Cerebellar nuclear complex (tissue), 1 donor: ENCODE measurements around the gene TSSK6.

ENCODE experiments used
- DNase-seq, 2 experiments: peaks; one replicate each; lab custom pipeline; 2025; lab: John Stamatoyannopoulos, UW

TSSK6 gene

DNA sequence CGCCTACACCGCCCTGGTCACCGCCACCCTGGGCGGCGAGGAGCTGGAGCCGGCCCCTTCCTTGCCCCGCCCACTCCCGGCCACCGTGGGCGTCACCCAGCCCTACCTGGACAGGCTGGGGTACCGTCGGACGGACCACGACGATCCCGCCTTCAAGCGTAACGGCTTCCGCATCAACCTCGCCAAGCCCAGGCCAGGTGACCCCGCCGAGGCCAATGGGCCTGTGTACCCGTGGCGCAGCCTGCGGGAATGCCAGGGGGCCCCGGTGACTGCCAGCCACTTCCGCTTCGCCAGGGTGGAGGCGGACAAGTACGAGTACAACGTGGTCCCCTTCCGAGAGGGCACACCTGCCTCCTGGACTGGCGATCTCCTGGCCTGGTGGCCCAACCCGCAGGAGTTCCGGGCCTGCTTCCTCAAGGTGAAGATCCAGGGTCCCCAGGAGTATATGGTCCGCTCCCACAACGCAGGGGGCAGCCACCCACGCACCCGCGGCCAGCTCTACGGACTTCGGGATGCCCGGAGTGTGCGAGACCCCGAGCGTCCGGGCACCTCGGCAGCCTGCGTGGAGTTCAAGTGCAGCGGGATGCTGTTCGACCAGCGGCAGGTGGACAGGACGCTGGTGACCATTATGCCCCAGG lies 29.7 kb upstream of the TSSK6 start:
- DNase-seq, result no peak

DNA sequence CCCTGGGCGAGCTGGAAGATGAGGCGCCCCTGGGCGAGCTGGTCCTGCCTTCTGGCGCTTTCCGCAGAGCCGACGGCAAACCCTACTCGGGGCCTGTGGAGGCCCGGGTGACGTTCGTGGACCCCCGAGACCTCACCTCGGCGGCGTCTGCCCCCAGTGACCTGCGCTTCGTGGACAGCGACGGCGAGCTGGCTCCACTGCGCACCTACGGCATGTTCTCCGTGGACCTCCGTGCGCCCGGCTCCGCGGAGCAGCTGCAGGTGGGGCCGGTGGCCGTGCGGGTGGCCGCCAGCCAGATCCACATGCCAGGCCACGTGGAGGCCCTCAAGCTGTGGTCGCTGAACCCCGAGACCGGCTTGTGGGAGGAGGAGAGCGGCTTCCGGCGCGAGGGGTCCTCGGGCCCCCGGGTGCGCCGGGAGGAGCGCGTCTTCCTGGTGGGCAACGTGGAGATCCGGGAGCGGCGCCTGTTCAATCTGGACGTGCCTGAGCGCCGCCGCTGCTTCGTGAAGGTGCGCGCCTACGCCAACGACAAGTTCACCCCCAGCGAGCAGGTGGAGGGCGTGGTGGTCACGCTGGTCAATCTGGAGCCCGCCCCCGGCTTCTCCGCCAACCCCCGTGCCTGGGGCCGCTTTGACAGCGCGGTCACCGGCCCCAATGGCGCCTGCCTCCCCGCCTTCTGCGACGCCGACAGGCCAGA lies 29.1 kb upstream of the TSSK6 start:
- DNase-seq, result no peak

DNA sequence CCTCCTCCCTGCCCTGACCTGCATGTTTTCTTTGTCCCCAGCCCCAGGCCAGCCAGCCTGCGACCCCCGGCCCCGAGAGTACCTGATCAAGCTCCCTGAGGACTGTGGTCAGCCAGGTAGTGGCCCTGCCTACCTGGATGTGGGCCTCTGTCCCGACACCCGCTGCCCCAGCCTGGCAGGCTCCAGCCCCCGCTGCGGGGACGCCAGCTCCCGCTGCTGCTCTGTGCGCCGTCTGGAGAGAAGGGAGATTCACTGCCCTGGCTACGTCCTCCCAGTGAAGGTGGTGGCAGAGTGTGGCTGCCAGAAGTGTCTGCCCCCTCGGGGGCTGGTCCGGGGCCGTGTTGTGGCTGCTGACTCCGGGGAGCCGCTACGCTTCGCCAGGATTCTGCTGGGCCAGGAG lies 28.3 kb upstream of the TSSK6 start:
- DNase-seq, result no peak

DNA sequence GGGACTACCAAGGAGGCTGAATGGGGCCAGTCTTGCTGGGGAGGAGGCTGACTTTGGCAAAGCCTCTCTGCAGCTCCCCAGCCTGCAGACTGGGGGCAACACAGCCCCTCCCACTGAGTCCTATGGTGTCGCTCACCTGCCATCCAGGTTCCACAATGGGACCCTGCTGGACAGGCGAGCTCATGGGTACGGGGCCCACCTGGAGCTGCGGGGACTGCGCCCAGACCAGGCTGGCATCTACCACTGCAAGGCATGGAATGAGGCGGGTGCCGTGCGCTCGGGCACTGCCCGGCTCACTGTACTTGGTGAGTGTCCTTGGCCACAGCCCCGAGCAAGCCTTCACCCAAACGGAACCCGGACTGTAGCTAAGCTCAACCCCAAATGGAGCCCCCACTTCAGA lies 27.8 kb upstream of the TSSK6 start:
- no peak for DNase-seq

DNA sequence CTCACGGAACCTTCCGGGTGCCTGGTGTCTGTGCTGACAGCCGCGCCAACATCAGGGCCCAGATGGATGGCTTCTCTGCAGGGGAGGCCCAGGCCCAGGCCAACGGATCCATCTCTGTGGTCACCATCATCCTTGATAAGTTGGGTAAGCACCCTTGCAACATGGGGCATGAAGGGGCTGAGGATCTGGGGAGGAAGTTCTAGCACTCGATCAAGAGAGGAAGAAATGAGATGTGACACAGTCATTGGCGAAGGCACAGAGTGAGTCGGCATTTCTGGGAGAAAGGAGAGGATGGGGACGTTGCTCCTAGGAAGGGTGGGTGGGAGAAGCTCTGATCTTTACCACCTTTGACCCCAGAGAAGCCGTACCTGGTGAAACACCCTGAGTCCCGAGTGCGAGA lies 27.2 kb upstream of the TSSK6 start:
- DNase-seq, result no peak

DNA sequence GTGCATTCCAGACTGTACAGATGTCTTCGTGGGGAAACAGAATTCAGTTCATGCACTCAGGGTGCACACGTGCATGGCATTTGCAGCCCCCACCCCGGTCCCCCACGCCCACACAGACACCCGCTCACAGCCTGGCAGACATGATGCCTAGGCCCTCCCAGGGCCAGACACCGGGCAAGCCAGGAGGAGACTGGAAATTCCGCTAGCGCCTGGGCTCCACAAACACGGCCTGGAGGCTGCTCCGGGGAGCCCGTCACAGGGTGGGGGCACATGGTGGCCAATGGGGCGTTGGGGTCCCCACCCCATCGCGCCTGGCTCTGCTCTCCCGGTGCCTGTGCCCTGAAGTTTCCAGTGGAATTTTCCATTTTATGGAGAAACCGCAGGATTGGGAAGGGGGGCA lies 26.3 kb upstream of the TSSK6 start:
- DNase-seq, result no peak

DNA sequence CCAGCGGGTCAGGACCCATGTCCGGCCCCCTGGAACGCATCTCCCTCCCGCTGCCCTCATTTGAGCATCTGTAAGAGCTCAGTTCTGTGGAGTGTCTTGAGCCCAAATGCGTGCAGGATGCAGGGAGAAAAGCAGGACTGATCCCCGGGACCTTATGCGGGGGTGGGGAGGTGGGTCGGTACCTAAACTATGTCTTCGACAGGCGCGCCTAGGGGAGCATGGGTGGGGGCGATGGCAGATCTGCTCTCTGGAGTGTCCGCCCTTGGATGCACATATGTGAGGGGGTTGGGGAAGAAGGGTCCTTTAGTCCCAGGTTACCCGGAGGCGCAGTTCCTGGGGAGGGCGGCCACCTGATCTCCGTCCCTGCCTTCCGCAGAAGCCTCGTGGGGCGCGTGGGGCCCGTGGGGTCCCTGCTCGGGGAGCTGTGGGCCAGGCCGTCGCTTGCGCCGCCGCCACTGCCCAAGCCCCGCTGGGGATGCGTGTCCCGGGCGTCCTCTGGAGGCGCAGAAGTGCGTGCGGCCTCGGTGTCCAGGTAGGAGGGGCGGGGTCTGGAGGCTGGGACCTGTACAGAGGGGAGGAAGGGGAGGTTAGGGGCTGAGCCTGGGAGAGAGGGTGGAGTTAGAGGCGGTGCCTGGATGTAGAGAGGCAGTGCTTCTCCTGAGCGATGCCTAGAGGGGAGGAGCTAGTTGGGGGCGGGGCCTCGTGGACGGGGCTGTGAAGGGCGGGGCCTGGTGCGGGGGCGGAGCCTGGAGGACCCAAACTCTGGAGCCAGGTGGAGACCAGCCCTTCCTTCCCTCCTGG lies 25.6 kb upstream of the TSSK6 start:
- DNase-seq, result no peak

DNA sequence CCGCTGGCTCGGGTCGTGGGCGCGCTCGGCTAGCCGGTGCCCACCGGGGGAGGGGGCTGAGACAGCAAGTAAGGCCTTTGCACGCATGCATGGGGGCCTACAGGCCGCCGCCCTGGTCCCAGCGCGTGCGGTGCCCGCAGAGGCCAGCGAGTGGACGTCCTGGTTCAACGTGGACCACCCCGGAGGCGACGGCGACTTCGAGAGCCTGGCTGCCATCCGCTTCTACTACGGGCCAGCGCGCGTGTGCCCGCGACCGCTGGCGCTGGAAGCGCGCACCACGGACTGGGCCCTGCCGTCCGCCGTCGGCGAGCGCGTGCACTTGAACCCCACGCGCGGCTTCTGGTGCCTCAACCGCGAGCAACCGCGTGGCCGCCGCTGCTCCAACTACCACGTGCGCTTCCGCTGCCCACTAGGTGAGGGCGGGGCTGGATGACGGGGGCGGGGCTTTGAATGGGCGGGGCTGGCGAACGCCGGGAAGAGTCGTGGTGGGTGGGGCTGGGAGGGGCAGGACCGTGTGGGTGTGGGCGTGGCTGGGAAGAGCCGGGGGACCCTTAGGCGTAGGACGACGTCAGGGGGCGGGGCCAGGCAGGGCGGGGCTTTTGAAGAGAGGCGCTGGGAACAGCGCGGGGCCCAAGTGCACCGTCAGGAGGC lies 24.8 kb upstream of the TSSK6 start:
- no peak for DNase-seq

DNA sequence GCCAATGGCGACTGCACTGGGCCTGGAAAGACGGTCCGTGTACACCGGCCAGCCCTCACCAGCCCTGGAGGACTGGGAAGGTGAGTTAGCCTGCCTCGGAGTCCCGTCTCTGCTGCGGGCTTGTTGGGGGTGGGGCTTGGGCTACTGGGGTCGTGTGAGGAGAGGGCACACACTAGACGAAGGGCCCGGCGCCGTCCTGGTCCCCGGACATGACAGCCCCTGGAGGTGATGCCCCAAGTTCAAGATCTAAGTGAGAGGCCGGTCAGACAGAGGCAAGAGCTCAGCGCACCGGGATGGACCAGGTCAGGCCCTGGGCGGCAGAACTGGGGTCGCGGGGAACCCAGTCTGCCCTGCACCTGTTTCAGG lies 24.3 kb upstream of the TSSK6 start:
- DNase-seq, result no peak

DNA sequence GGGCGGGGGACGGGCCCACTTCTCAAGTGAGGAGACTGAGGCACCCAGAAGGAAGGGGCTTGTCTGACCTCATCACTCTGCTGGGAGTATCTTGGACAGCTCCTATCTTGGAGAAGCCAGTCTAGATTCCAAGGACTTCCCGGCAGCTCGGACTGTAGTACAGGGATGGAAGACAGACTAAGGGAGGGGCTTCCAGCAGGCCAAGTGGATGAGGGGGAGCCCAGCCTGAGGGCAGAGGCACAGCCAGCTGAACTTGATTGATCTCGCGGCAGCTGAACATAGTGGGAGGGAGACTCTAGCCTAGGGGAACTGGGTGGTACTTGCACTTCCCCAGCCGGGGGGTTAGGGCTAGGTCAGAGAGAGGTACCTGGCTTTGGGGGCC lies 23.4 kb upstream of the TSSK6 start:
- no peak for DNase-seq

DNA sequence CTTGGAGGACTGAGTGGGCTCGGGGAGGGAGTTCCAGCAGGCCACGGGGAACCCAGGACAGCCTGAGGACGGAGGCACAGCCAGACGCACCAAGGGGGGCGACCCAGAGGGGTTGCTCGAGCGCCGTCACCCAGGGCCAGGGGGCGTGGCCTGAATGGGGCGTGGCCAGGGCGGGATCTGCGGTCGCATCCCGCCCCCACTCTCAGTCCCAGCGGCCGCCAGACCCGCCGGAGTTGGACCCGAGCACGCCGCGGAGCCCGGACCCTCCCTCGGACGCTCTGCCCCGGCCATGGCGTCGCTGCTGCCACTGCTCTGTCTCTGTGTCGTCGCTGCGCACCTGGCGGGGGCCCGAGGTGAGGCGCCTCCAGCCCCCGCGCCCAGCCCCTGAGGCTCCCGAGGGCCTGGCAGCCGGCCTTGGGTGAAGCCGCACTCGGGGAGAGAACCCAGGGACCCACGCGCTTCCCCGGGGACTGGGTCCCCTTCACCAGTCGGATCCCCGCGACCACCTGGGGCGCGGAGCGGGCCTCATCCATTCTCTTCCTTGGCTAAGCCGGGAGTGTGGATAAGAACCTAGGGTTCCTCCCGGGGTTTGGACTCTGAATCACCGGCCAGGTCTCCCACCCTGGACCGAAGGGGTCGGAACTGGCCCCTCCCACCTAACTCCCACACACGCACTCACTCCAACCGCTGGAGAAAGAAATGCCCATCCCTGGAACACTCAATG lies 22.9 kb upstream of the TSSK6 start, which contains the start of gene CILP2:
CILP2 (plus strand) TSS at position 205 of the 724 bp plus-strand sequence; CDS start at position 290, 85 bp downstream.
- no peak for DNase-seq

DNA sequence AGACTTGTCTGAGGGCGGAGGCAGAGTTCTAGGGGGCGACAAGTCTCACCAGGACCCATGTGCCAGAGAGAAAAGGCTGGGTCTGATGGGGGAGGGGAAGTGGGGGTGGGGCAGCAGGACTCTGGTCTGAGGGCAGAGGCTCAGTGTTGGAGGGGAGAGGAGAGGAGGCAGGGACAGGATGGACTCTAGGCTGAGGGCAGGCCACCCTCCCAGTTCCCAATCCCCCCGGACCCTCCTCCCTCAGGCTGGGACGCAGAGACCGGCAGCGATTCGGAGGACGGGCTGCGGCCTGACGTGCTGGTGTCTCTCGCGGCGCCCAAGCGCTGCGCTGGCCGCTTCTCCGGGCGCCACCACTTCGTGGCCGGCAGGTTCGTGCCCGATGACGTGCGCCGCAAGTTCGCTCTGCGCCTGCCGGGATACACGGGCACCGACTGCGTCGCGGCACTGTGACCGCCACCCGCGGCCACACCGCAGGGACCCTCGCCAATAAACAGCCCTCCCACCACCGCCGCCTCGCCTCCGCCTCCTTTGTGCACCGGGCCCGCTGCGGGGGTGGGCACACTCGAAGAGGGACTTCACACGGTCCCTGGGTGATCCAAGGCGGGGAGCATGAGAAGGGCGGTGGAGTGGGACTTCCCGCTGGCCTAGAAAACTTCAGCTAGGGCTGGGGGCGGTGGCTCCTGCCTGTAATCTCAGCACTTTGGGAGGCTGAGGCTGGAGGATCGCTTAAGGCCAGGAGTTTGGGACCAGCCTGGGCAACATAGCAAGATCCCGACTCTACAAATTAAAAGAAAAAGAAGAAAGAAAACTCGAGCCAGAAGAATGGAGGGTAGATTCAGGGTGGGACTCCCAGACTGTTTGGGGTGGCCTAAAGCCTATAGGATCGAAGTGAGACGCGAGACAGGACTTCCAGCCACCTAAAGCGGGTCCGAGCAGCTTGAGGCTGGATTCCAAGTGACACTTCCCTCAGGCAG lies 22.0 kb upstream of the TSSK6 start:
- no peak for DNase-seq

DNA sequence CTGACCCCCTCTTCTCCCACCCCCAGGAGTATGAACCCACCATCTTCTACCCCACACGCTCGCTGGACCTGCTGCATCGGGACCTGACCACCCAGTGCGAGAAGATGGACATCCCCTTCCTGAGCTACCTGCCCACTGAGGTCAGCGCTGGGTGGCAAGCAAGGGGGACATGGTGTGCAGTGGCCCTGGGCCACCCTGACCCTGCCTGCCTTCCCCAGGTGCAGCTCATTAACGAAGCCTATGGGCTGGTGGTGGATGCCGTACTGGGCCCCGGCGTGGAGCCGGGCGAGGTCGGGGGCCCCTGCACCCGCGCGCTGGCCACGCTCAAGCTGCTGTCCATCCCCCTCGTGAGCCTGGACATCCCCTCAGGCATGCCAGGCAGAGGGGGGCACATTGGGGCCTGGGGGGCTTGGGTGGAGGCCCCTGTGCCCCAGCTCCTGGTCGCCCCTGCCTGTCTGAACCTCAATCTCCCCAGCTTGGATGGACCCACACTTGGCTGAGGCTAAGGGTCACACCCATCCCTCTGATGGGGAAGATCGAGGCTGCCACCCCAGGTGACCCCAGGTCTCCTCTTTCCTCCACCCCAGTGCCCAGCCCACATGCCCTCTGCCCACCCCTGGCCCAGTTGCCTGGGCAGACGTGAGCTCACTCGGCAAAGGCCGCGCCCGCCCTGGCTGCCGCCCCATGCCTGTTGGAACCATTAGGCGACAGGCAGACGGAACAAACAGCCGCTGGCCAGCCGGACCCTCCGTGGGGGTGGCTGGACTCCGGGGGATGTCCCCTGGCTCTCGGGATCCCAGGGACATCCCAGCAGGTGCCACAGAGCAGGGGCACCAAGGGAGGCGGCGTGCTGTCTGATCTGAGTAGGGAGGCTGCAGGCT lies 20.2 kb upstream of the TSSK6 start:
- no peak for DNase-seq

DNA sequence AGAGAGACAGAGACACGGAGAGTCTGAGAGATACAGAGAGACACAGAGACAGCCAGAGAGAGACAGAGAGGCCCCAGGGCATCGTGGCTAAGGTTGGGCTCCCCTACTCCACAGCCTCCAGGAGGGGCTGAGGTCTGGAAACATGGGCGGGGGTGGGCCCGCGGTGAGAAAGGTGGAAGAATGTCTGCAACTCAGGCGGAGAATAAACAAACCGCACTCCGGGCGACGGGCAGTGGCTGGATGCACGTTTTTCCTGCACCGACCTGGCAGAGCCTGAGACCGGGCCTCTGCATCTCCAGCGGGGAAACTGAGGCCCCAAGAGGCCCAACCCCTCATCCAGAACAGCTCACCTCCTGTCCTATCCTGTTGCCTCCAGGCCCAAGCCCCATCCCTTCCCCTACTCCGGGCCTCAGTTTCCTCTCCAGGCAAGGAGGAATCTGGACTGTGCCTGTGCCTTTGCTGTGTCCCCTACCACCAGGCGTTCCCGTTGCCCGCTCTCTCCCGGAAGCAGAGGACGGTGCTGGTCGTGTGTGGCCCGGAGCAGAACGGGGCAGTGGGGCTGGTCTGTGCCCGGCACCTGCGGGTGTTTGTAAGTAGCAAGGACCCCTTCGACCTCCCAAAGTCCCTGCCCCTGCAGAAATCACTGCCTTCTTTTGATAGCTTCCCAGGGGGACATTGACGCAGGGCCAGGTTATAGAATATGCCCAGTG lies 19.4 kb upstream of the TSSK6 start:
- no peak for DNase-seq

DNA sequence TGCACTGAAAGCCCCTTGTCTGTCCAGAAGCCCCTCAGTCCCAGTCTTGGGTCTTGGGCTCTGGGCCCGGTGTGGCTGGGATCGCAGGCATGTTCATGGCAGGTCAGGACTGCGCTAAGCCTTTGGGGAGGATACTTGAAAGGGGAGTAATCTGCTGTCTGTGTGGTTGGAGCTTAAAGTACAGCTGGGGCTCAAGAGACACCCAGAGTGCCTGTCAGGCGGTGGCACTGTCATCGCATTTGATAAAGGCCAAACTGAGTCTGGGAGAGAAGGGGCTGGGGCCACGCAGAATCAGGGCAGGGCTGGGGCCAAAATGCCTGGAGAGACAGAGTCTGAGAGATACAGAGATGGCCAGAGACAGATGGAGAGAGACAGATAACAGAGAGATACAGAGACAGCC lies 18.5 kb upstream of the TSSK6 start:
- no peak for DNase-seq

DNA sequence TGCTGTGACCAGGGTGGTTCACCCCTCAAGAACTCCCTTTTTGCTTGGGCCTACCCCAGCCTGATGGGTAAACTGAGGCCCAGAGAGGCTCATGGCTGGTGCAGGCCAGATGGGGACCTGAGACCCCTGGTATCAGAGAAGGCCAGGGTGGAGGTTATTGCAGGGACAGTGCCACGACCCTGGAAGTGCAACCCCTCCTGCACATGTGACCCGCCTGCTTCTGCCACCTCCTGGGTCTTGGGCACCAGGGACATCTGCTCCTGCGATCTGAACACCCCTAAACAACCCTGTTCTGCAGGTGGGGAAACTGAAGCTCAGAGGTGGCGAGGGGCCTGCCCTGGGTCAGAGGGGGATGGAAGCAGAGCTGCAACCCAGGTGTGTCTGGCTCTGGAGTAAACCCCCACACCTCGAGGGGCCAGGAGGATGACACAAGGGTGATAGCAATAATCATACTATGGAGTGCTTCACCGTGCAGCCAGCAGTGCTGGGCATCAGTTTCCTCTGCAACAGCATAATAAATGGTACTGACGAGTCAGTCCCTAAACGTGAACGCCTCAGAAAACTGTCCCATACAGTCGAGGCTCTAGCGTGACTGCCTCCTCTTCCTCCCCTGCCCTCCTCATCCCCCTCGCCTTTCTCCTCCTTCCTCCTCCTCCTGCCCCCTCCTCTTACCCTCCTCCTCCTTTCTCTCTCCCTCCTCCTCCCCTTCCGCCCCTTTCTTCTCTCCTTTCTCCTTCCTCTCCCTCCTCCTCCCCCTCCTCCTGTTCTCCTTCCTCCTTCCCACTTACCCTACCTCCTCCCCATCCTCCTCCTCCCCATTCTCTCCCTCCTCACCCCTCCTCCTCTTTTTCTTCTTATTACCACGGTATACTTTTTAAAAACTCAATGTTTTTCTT lies 17.7 kb upstream of the TSSK6 start:
- DNase-seq, result no peak

DNA sequence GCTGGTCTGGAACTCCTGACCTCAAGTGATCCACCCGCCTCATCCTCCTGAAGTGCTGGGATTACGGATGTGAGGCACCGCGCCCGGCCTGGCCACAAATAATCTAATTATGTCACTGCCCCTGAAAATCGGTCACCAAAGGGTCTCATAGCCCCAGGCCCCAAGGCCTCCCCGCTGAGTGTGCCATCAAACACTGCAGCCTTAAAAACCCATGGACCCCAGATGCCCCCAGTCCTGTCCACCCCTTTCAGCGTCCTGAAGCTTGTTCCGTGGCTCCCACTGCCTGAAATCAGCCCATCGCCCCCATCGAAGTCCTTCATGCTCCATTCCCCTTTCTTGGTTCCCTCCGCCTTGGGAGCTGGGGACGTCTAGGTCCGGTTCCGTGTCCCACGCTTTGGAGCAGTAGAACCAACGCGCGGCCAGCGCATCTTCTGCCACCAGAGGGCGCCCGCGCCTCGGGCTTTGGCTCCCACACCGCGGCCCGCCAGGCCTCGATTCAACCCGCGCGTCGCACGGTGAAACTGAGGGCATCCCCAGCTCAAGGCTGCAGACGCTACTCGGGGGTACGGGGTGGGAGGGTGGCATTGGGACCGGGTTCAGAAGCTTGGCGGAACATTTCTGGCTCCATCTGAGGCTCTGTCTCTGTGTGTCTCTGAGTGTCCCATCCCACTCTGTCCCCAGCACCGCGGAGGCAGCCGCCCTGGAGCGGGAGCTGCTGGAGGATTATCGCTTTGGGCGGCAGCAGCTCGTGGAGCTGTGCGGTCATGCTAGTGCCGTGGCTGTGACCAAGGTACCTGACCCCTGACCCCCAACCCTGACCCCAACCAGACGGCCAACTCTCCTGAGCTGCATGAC lies 16.8 kb upstream of the TSSK6 start:
- DNase-seq, result peak in 1 of 2 experiments; percentile 42
